Measurements from ENCODE around the gene KCNN4.
"Not testable (repeated sequence)": the region's sequence is repeated elsewhere in the genome, so short reads cannot be mapped to it uniquely, and the experiment has no call there.

Gene KCNN4

DNA sequence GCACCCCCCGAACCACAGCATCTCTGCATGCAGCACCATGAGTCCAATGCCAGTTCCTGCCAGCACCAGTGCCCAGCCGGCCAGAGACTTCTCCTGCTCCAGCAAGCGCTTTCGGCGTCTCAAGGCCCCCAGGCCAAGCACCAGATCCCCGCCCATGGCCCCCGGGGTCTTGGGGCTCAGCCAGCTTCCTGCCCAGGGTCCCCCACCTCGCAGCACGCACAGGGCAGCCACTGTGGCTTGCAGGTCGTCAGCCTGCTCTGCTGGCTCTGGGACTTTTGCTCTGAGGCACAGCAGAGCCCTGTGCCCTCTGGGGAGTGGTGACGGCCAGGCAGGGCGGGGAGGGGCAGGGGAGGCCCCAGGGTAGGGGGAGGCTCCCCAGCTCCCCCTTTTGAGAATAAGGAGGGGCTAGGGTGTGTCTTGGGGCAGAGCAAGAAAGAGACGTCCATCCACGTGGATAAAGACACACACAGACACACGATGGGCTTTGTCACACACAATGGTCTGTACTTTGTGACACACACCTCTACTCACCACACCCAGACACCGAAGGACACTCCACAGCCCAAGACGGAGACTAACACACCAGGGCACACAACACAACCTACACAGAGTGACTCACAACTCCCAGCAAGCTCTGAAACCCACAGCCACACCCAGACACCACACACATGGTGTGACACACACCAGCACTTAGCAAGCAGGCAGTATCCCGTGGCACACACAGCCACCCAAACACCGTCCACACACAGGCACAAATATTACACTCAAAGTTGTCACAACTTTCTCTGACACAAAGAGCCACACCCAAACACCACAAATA lies at the start of gene KCNN4:
TSS of gene KCNN4 (minus strand) at position 268 of the 820 bp plus-strand sequence. CDS start at position 156, 112 bp downstream.
- DNase-seq (ENCODE audit: low spot score) = peak; percentile 79

DNA sequence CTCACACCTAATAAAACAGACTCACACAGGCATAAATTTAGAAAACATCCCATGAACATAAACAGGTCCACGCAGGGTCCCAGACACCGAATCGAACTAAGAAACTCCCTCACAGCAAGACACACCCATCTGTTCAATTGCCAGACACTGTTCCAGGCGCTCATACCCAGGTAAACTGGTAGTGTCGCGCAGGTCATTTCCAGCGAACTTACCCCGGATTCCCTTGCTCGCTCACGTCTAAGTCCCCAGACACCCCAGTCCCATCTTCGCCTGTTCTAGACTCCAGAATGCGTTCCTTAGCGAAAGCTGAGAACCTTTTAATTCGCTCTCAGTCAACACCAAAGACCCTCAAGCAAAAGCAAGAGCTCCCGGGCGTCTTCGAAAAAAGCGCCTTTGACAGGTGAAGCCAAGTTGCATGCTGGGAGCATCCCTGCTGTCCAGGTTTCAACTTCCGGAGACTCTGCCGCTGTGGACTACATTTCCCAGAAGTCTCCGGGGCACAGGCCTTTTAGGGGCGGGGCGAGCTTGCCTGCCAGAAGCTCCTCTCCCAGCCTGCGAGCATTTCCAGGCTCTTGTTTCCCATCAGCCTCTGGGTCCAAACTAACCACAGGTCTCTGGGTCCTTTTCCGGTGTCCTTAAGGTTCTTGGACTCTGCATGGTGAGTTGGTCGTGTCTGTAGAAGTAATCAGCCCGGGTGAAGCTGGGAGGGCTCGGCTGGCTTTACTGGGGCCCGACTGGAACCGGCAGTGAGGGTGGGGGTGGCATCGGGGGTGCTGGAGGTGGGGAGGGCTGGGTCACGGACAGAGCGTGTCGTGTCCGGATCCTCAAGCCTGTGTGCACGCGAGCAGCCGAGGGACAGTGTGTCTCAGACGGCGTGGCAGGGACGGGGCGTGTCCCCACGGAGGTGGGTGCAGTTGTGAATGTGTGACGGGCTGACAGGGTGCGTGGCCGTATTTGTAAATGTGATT lies 46.3 kb upstream of the KCNN4 start, which contains the start of gene ZNF283:
TSS of gene ZNF283 (plus strand) at position 535 of the 968 bp plus-strand sequence. CDS start 6,184 bp downstream, outside the sequence.
- peak; percentile 86 for DNase-seq (ENCODE audit: low spot score)

- not testable (repeated sequence) for DNase-seq (ENCODE audit: low spot score)
Observed at GRCh38 chr19:43824572-43824971, 43.8 kb upstream of the KCNN4 start.

DNA sequence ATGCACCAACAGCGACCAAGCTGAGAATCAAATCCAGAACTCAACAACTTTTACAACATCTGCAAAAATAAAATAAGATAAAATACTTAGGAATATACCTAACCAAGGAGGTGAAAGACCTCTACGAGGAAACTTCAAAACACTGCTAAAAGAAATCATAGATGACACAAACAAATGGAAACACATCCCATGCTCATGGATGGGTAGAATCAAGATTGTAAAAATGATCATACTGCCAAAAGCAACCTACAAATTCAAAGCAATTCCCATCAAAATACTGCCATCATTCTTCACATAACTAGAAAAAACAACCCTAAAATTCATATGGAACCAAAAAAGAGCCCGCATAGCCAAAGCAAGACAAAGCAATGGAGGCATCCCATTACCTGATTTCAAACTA lies 43.1 kb upstream of the KCNN4 start:
- not testable (repeated sequence) for DNase-seq (ENCODE audit: low spot score)

- no peak for DNase-seq (ENCODE audit: low spot score)
Observed at GRCh38 chr19:43820884-43821215, 40.1 kb upstream of the KCNN4 start.

- no peak for DNase-seq (ENCODE audit: low spot score)
Observed at GRCh38 chr19:43820098-43820883, 39.5 kb upstream of the KCNN4 start.

DNA sequence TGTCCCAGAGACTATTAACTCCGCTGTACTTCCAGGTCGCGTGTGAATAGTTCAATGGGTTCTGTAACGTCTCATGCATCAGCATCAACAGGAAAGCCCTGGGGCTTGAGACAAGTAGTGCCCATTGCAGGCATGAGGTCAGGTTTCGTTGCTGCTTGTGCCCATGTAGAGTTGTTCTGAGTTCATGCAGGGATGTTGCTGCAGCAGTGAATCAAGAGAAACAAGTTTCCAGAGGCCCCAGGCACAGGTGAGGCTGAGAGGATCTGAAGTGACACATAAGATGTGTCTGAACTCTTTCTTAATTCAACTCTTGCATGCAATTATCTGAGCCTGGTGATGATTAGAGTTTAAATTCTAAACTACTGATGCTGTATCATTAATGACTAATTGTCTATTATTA lies 37.7 kb upstream of the KCNN4 start:
- no peak for DNase-seq (ENCODE audit: low spot score)

DNA sequence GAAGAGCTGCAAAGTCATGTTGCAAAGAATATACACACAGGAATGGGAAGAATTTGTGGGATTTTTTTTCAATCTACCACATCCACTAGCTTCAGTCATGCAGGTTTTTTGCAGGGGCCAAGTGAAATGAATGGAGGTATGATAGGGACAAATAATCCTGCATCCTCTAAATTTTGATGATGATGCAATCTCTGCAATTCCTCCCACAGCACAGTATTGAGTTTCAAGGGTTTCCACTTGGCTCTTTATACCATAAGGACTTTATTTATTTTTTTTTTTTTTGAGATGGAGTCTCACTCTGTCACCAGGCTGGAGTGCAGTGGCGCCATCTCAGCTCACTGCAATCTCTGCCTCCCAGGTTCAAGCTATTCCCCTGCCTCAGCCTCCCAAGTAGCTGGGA lies 36.7 kb upstream of the KCNN4 start:
- not testable (repeated sequence) for DNase-seq (ENCODE audit: low spot score)

DNA sequence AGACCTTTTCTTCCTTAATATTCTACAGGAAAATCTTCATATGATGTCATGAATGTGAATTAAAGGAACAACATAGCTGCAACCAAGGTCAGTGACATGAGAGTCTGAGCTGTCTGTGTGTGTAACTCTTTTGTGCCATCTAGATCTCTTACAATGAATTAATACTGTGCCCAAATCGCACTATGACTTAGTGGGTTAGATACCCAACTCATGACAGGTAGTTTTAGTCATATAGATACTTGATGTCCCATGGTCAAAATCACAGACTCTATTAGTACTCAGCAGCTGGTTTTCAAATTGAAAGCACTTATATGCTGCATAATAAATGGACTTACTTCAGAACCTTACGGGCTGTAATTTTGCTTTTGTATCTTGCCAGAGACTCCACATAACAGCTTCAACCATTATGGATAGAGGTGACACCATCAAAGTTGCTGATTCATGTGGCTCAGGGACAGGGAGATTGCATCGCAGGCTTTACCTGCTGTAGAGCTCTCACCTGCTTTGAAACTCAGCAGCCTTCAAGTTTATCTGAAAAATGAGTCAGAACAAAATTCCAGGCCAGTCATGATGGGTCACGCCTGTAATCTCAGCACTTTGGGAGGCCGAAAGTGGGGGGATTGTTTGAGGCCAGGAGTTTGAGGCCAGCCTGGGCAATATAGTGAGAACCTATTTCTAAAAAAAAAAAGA lies 34.0 kb upstream of the KCNN4 start:
- DNase-seq (ENCODE audit: low spot score) = peak; percentile 11

DNA sequence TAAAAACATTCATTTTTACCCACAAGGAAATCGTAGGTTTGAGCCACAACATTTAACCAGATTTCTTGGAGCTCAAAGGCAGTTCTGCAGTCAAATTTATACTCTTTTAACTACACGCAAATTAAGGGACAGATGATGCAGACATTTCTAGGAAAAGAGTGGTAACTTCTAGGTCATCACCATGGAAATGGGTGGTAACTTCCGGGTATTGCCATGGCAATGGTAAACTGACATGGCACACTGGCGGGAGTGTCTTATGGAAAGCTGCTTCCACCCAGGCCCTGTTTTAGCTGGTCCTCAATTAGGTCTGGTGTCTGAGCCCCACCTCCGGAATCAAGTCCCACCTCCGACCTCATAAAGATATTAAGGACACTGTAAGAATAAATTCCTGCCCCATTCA lies 31.9 kb upstream of the KCNN4 start:
- no peak for DNase-seq (ENCODE audit: low spot score)

DNA sequence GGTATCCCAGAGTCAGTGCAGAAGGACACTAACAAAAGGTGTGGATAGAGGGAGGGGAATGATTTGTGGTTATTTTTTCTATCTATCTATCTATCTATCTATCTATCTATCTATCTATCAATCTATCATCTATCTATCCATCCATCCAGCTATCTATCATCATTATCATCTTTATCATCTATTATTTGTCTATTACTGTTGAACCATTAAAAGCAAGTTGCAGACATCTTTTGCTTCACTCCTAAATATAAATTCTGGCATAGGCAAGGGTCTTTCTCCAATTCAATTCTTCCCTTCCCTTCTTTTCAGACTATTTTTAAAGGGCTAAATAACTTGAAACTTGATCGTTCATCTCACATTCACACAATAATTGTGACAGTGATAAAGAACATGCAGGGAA lies 31.5 kb upstream of the KCNN4 start:
- no peak for DNase-seq (ENCODE audit: low spot score)

GRCh38 chr19:43811837-43812236 lies 31.1 kb upstream of the KCNN4 start:
- DNase-seq (ENCODE audit: low spot score) = no peak

GRCh38 chr19:43809762-43810696 lies 29.3 kb upstream of the KCNN4 start:
- DNase-seq (ENCODE audit: low spot score) = peak; percentile 56

- no peak for DNase-seq (ENCODE audit: low spot score)
Observed at GRCh38 chr19:43807651-43808050, 26.9 kb upstream of the KCNN4 start.

DNA sequence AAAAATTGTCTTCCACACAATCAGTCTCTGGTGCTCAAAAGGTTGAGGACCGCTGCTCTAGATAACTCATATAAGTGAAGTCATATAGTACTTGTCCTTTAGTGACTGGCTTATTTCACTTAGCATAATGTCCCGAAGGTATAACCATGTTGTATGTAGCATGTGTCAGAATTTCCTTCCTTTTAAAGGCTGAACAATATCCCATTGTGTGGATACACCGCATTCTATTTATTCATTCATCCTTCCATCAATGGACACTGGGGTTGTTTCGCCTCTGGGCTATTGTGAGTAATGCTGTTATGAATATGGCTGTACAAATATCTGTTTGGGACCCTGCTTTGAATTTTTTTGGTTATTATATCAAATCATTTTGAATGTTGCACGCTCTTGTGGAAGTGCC lies 26.1 kb upstream of the KCNN4 start:
- no peak for DNase-seq (ENCODE audit: low spot score)

DNA sequence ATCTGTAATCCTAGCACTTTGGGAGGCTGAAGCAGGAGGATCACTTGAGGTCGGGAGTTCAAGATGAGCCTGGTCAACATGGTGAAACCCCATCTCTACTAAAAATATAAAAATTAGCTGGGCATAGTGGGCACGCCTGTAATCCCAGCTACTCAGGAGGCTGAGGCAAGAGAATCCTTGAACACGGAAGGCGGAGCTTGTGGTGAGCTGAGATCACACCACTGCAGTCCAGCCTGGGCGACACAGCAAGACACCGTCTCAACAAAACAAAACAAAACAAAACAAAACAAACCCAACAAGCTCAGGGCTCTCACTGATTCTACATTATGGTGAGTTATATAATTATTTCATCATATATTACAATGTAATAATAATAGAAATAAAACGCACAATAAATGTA lies 25.6 kb upstream of the KCNN4 start:
- not testable (repeated sequence) for DNase-seq (ENCODE audit: low spot score)

DNA sequence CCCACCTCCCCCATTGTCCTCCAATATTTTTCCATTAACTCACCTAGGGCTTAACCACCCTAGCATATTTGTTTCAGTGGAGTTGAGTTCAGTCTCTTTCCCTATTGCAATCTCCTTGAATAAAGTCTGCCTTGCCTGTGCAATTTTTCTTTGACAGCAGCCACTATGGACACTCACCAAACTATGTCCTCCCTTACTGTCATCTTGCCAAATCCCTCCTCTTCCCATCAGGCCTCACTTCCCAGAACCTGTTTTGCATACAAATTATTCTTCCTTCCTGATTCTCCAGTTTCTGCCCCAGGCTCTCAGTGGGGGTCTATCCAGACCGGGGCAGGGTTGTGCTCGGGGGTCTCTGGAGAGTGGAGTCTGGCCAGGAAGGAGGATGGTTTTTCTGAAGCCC lies 23.7 kb upstream of the KCNN4 start:
- no peak for DNase-seq (ENCODE audit: low spot score)

- DNase-seq (ENCODE audit: low spot score) = no peak
Observed at GRCh38 chr19:43802216-43802951, 21.6 kb upstream of the KCNN4 start, which contains the start of gene LYPD5. LYPD5 (minus strand) TSS chr19:43802447; CDS start chr19:43802380, 67 bp downstream.

DNA sequence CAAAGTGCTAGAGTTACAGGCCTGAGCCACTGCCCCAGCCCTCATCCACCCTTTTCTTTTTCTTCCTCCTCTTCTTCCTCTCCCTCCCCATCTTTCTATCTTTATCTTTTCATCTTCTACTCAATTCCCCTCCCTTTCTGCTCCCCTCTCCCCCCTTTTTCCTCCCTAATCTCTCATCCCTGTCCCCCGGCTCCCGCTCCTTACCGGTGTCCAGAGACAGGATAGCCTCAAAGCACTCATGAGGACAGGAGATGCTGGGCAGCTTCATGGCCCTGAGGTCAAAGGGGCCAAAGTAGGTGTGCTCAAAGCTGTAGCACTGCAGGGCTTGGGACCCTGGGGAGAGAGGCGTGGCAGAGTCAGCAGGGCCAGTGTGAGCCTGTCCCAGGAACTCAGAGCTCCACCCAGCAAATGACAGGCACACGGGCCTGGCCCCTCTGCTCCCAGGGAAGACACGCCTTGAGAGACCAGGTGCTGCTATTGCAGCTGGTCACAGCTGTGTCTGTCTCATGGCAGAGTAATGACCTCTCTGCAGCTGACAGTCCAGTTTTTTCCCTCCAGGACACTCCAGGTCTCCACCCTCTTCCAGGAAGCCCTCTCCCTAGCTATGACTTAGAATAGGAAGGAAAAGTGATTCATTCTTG lies 18.8 kb upstream of the KCNN4 start:
- DNase-seq (ENCODE audit: low spot score) = no peak
